GM23248 (cell line): ENCODE results near the gene IL1R1.

Experiments
- EZH2 ChIP-seq: fragments of 200-600 bp; sonication (generic); IDR thresholded peaks from 2 replicates; pipeline ENCODE4 v1.6.1; 2018; ENCODE audit warnings: antibody characterized with exemption, mild to moderate bottlenecking; ENCODE audit not compliant: insufficient read depth, poor library complexity, severe bottlenecking
- EZH2phosphoT487 ChIP-seq: fragments of 200-600 bp; sonication (generic); IDR thresholded peaks from 2 replicates; pipeline ENCODE4 v1.6.1; 2018; ENCODE audit warnings: antibody characterized with exemption, moderate library complexity, mild to moderate bottlenecking, low read depth; ENCODE audit not compliant: insufficient read depth

DNA sequence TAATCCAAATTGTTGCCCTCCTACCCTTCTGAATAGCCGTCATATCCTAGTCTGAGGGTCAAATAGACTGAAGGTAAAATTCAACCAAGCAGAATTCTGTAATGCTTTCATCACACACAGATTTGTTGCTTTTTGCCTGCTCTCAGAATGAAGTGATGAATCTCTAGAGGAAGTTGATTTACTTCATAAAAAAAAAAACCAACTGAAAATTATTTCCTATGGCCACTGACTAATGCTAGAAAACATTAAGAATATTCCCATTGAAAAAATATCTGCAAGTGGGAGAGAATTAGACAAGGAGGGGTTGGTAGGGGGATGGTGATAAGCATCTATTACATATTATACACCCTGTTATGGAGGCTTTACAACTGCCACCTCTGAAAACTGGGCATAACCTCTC lies 42.0 kb downstream of the IL1R1 start:
- TF ChIP-seq EZH2phosphoT487 (no peak), EZH2 (no peak)
